MCF 10A (cell line): ENCODE data around the gene SHH. TPM values are rescaled to one million over a fixed set of nuclear protein-coding genes. Genes with fewer than 3 reads are reported as not detected.

ENCODE experiments used
- BruUV-seq: library from RNA; stranded (reverse); fragments of 400-500 nt; replicated peaks from 2 replicates; lab custom pipeline; 2021; lab: Mats Ljungman, UMichigan
- CTCF ChIA-PET: fragments of 300-600 bp; sonication (Branson Sonifier 250); formaldehyde crosslinking; extraction: SDS; loops from one replicate; lab custom pipeline; 2021; ENCODE audit warnings: antibody characterized with exemption, inconsistent platforms; lab: Yijun Ruan, JAX
- POLR2A ChIA-PET: fragments of 300-600, 350-650 bp; sonication (Branson Sonifier 250); formaldehyde crosslinking; extraction: SDS; loops from one replicate; lab custom pipeline; 2020; ENCODE audit warnings: antibody characterized with exemption, inconsistent platforms; lab: Yijun Ruan, JAX
- DNase-seq: peaks from one replicate; pipeline ENCODE4 v3.0.0-alpha.2; 2018; ENCODE audit not compliant: unreplicated experiment
- H3K27ac Mint-ChIP-seq: one replicate; pipeline ENCODE4 v1.8.0; 2022; ENCODE audit warnings: mild to moderate bottlenecking, low read depth, mixed read lengths; ENCODE audit not compliant: unreplicated experiment
- H3K27me3 Mint-ChIP-seq: one replicate; pipeline ENCODE4 v1.8.0; 2022; ENCODE audit warnings: mixed read lengths; ENCODE audit not compliant: insufficient read depth, unreplicated experiment
- H3K36me3 Mint-ChIP-seq: one replicate; pipeline ENCODE4 v1.8.0; 2022; ENCODE audit warnings: mild to moderate bottlenecking, moderate library complexity, mixed read lengths; ENCODE audit not compliant: insufficient read depth, unreplicated experiment
- H3K4me1 Mint-ChIP-seq: one replicate; pipeline ENCODE4 v1.8.0; 2022; ENCODE audit warnings: mixed read lengths; ENCODE audit not compliant: insufficient read depth, unreplicated experiment
- H3K4me3 Mint-ChIP-seq: one replicate; pipeline ENCODE4 v1.8.0; 2022; ENCODE audit warnings: mild to moderate bottlenecking, moderate library complexity, mixed read lengths; ENCODE audit not compliant: unreplicated experiment
- H3K9me3 Mint-ChIP-seq: one replicate; pipeline ENCODE4 v1.8.0; 2022; ENCODE audit warnings: mixed read lengths; ENCODE audit not compliant: unreplicated experiment
- CTCF ChIP-seq: fragments of 200-600 bp; IDR thresholded peaks from one replicate; pipeline ENCODE4 v1.8.0; 2022; ENCODE audit warnings: antibody characterized with exemption, mild to moderate bottlenecking; ENCODE audit not compliant: unreplicated experiment
- intact Hi-C: fragments of 100-400 bp; cut with micrococcal nuclease; formaldehyde crosslinking; loops from 2 replicates; pipeline ENCODE4 v1.14.1; 2022
- total RNA-seq: library from RNA; stranded (reverse); gene quantifications from 2 replicates; pipeline ENCODE4 v1.2.3, GENCODE V29; 2022

The SHH gene
- total RNA-seq, 1 experiment from 2014 or later: not detected

- ChIA-PET POLR2A (no interaction called here), CTCF (interaction anchor here (0.6 to 0.7 kb wide), 2 partner anchors 986 to 1440 kb away, joined by 3 read pairs; no protein-coding TSS in a partner anchor)
- no peak for TF ChIP-seq CTCF
- no peaks in the 10 kb centered on the region for H3K4me1 Mint-ChIP-seq
- intact Hi-C loops: no loop called here
- no peak for DNase-seq
- H3K27me3 Mint-ChIP-seq: no peaks in the 10 kb centered on the region
- H3K4me3 Mint-ChIP-seq: no peak overlapping the region
- no peak overlapping the region for H3K27ac Mint-ChIP-seq
- H3K36me3 Mint-ChIP-seq: no peaks in the 10 kb centered on the region
- BruUV-seq: no TSS peak
- no peaks in the 10 kb centered on the region for H3K9me3 Mint-ChIP-seq
Measured at GRCh38 chr7:155793720-155794119, 18.5 kb downstream of the SHH start.

- DNase-seq: no peak
- ChIA-PET POLR2A (no interaction called here), CTCF (interaction anchor here (0.6 kb wide), 2 partner anchors 48 to 373 kb away, joined by 3 read pairs; no protein-coding TSS in a partner anchor)
- Mint-ChIP-seq H3K4me3 (no peak overlapping the region), H3K27me3 (no peaks in the 10 kb centered on the region), H3K4me1 (no peaks in the 10 kb centered on the region), H3K36me3 (no peaks in the 10 kb centered on the region), H3K27ac (no peak overlapping the region), H3K9me3 (no peaks in the 10 kb centered on the region)
- intact Hi-C loops: no loop called here
- no TSS peak for BruUV-seq
- no peak for TF ChIP-seq CTCF
Measured at GRCh38 chr7:155792999-155793560, 19.2 kb downstream of the SHH start.

- no TSS peak for BruUV-seq
- TF ChIP-seq CTCF: no peak
- Mint-ChIP-seq H3K27ac (no peak overlapping the region), H3K9me3 (no peaks in the 10 kb centered on the region), H3K4me3 (no peak overlapping the region), H3K4me1 (no peaks in the 10 kb centered on the region), H3K27me3 (no peaks in the 10 kb centered on the region), H3K36me3 (no peaks in the 10 kb centered on the region)
- ChIA-PET POLR2A (no interaction called here), CTCF (interaction anchor here (0.6 kb wide), 2 partner anchors 48 to 374 kb away, joined by 3 read pairs; no protein-coding TSS in a partner anchor)
- intact Hi-C loops: no loop called here
- DNase-seq: no peak
Measured at GRCh38 chr7:155792315-155792960, 19.8 kb downstream of the SHH start.

GRCh38 chr7:155791836-155792235, 20.4 kb downstream of the SHH start:
- TF ChIP-seq CTCF: no peak
- H3K27ac Mint-ChIP-seq: no peak overlapping the region
- intact Hi-C loops: no loop called here

More at GRCh38 chr7:155791836-155792235, 20.4 kb downstream of the SHH start:
- H3K27me3 Mint-ChIP-seq: no peaks in the 10 kb centered on the region
- ChIA-PET CTCF (interaction anchor here (0.6 kb wide), 1 partner anchor 35 kb away, joined by 3 read pairs; no protein-coding TSS in a partner anchor), POLR2A (no interaction called here)
- no peaks in the 10 kb centered on the region for H3K9me3 Mint-ChIP-seq
- H3K4me1 Mint-ChIP-seq: no peaks in the 10 kb centered on the region
- DNase-seq: no peak
- no peak overlapping the region for H3K4me3 Mint-ChIP-seq
- no TSS peak for BruUV-seq
- no peaks in the 10 kb centered on the region for H3K36me3 Mint-ChIP-seq
